PC-9 (cell line): ENCODE measurements around the gene PLEKHA7.

Experiments used
- CTCF ChIP-seq: fragments of 200-600 bp; sonication (generic); conservative IDR thresholded peaks from 2 replicates; pipeline ENCODE4 v1.6.1; 2017; ENCODE audit warnings: mixed run types, antibody characterized with exemption, mild to moderate bottlenecking, moderate library complexity
- EZH2 ChIP-seq: fragments of 200-600 bp; sonication (generic); IDR thresholded peaks from 2 replicates; pipeline ENCODE4 v1.8.0; 2017; ENCODE audit warnings: antibody characterized with exemption, low read depth

- TF ChIP-seq CTCF, result no peak
- no peak for TF ChIP-seq EZH2
Observed at GRCh38 chr11:16942911-16943310, 71.3 kb downstream of the PLEKHA7 start.
